GM19463 (cell line): ENCODE measurements around the gene WWOX.

Source experiments
- ATAC-seq: cut with Tn5 transposase; IDR thresholded peaks from one replicate; pipeline ENCODE4 v1.9.1; 2021; ENCODE audit warnings: mild to moderate bottlenecking, moderate library complexity; ENCODE audit not compliant: unreplicated experiment

Gene WWOX

DNA sequence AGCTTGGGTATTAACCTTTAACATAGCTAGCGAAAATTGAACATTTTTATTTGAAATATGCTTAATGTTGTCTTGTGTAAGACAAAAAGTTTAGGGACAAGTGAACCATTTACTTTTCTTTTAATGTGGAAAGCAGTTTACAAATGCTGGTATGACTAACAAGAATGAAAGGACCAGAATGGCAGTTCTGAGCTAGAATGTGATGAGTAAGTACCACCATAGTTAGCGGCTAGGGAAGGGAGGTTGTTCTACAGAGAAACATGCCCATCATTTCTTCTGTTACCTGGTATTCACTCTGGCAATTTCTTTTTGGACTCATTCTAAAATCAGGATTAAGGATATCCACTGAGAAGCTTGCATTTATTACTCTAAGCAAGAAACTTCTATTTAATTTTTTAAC, 121.1 kb downstream of the WWOX start:
- no peak for ATAC-seq

- no peak for ATAC-seq
These were observed 122.4 kb downstream of the WWOX start for GRCh38 chr16:78221892-78222291.

DNA sequence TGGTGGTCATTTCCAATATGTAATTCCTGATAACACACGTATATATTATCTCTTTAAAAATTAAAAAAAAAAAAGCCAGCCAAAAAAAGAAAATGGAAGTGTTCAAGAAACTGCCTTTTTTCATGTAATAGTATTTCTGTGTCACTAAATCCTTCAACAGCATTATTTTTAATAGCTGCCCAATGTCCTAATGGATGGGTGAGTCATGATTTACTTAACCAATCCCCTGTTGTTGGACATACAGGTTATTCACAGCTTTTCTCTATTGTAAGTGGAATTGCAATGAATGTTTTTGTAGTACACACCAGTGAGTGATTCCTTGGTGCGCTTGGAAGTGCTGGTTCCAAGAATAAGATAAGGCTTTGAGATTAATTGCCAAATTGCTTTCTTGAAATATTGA, 124.9 kb downstream of the WWOX start:
- no peak for ATAC-seq

GRCh38 chr16:78225919-78226318, 126.5 kb downstream of the WWOX start:
- no peak for ATAC-seq

- ATAC-seq: no peak
These were observed 128.4 kb downstream of the WWOX start for GRCh38 chr16:78227855-78228254.

- no peak for ATAC-seq
These were observed 129.2 kb downstream of the WWOX start for GRCh38 chr16:78228704-78229103.

DNA sequence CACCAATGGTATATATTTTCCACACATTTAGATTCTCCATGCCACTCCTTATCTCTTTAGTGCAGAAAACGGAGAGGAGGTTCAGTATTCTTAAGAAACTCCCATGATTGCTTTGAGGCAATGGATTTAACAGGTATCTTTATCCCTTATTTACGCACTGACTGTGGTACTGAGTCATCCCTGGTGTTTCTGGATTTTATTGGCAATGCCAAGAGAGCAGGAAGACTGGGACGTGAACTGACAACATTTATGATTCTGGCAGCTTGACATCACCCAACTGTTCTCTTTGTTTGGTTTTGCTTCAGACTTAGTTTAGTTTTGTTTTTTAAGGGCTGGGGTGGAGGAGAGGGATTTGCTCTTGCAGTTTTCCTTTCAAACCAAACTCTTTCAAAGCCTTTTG, 131.4 kb downstream of the WWOX start:
- no peak for ATAC-seq

GRCh38 chr16:78235168-78235800, 135.8 kb downstream of the WWOX start:
- ATAC-seq: peak; percentile 96

- no peak for ATAC-seq
These were observed 136.4 kb downstream of the WWOX start for GRCh38 chr16:78235876-78236275.

DNA sequence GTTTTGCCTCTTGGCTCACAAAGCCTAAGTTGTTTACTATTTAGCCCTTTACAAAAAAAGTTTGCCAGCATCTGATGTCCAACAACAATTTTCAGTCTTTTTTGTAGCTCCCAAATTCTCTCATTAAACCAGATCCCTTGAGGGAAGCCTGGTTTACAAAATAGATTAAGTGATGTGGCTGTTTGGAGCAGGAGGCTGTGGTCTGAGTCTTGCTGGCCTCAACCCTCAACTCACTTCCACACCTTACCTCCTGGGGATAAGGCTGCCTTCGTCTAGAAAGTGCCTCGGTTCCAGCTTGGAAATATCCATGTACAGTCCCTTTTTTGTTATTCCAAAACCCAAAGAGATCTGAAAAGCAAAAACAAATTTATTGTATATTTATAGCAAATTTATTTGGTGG, 138.4 kb downstream of the WWOX start:
- ATAC-seq: no peak

GRCh38 chr16:78240459-78241222, 141.2 kb downstream of the WWOX start:
- ATAC-seq: no peak

DNA sequence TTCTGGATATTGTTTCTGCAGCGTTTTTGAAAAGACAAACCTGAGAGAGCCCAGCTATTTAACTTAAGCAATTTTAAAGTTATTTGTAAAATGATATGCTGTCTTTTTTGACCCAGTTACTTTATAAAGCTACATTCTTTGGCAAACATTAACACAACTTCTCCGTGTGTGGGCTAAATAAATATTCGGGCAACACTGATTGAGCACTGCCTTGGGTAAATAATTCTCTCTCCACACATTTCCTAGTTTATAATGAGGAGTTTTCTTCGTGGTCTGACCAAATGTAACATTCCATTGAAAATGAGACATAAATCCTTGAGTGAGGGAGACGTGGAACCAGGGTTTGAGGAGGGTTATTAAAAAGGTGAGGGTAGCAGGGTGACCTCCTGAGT, 142.8 kb downstream of the WWOX start:
- no peak for ATAC-seq

DNA sequence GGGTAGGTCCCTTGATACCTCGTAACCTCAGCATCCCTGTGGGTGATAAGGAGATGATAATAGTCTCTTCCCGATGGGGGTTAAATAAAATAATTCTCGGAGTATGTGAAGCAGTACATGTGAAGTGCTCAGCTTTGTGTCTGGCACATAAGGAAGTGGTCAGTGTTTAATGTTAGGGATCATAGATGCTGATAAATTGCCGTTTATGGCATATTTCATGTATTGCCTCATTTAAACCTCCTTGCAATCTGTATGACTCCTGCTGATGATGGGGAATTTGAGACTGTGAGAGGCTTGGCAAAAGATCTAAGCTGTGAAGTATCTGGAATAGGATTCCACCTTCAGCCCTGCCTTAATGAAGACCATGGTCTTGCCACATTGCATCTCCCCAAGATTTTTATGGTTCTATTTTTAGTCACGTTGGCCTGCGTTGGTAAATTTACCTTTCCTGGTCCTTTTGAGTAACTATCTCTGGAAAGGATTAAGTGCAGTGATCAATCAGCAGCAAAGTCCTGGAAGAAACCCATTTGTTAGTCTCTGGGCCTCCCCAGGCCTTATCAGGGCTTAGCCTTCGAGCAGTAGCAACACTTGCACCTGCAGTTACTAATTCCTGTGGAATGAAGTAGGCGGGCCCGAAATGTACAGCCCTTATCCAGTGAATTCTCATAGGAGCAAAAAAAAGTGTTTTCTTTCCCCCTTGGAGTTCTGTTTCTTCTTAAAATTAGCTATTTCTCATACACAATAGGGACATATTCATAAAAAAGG, 144.9 kb downstream of the WWOX start:
- no peak for ATAC-seq

GRCh38 chr16:78246559-78246958, 147.1 kb downstream of the WWOX start:
- no peak for ATAC-seq

DNA sequence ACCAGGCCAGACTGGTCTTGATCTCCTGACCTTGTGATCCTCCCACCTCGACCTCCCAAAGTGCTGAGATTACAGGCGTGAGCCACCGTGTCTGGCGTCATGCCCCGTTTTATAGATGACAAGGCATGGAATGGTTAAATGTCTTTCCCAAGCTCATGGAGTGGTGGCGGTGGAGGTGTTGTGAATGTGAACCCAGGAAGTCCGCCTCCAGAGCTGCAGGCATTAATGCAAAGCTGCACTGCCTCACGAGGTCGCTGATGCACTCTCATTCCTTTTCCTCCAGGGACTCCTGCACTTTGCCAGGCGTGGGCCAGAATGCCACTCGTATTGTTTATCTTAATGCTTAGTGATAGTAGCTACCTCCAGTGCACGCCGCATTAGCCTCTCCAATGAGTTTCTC, 149.6 kb downstream of the WWOX start:
- ATAC-seq: no peak

- no peak for ATAC-seq
These were observed 150.4 kb downstream of the WWOX start for GRCh38 chr16:78249832-78250231.

GRCh38 chr16:78251115-78251514, 151.7 kb downstream of the WWOX start:
- no peak for ATAC-seq

DNA sequence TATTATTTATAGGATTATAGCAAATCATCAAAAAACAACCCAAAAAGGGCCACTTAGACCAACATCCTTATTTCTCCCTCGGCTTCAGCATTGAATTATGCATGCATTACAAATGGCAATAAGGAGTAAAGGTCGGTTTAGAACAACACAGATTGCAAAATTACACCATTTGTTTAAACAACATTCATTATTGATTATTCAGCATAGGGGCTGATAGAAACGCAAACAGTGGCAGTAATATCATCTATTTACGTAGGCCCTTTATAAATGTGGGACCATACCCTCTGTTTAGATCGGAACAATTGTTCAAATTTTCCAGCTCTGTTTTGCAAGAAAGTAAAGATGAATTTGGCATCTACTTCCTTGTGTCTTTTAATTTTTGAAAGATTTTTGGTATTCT, 153.3 kb downstream of the WWOX start:
- ATAC-seq: no peak

DNA sequence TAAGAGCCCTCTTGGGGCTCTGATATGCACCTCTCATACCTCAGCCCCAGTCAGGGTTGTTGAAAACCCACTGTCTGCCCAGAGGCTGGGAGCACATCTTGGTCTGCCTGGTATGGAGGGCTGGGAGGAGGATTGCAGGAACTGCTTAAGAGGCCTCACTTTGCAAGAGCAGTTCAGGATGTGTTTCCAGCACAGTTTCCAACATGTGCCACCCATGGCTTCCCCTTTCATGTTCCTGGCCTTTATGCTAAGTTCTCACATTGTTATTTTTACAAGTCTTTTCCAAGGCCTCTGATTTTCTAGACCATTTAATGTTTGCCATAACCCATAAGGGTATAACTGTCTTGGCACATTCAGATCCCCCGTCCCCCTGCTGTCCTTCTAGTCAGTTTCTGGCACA, 155.4 kb downstream of the WWOX start:
- no peak for ATAC-seq

GRCh38 chr16:78256686-78257375, 157.4 kb downstream of the WWOX start:
- ATAC-seq: no peak

GRCh38 chr16:78257376-78257728, 157.9 kb downstream of the WWOX start:
- no peak for ATAC-seq
